ENCODE data around the gene NSMCE4A.
"Not testable (repeated sequence)": the region's sequence is repeated elsewhere in the genome, so short reads cannot be mapped to it uniquely, and the experiment has no call there.

NSMCE4A gene

GRCh38 chr10:121975295-121976086 is 474 bp upstream of the NSMCE4A start:
- Histone ChIP-seq H3K27ac (peak overlapping the region; percentile 91 to 95), H3K4me3 (peak overlapping the region; percentile 85)
- TF ChIP-seq, protein P1, sequence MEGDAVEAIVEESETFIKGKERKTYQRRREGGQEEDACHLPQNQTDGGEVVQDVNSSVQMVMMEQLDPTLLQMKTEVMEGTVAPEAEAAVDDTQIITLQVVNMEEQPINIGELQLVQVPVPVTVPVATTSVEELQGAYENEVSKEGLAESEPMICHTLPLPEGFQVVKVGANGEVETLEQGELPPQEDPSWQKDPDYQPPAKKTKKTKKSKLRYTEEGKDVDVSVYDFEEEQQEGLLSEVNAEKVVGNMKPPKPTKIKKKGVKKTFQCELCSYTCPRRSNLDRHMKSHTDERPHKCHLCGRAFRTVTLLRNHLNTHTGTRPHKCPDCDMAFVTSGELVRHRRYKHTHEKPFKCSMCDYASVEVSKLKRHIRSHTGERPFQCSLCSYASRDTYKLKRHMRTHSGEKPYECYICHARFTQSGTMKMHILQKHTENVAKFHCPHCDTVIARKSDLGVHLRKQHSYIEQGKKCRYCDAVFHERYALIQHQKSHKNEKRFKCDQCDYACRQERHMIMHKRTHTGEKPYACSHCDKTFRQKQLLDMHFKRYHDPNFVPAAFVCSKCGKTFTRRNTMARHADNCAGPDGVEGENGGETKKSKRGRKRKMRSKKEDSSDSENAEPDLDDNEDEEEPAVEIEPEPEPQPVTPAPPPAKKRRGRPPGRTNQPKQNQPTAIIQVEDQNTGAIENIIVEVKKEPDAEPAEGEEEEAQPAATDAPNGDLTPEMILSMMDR (IDR thresholded peaks at IDR 0.05): peak; percentile 57
- DNase-seq (ENCODE audit: low spot score): no peak

- H3K27ac ChIP-seq: peak overlapping the region; percentile 91 to 95
- TF ChIP-seq, protein P1 (IDR thresholded peaks at IDR 0.05): no peak
- no peak for DNase-seq (ENCODE audit: low spot score)
- peak overlapping the region; percentile 85 for H3K4me3 ChIP-seq
Measured at GRCh38 chr10:121974019-121974534, 940 bp downstream of the NSMCE4A start.

DNA sequence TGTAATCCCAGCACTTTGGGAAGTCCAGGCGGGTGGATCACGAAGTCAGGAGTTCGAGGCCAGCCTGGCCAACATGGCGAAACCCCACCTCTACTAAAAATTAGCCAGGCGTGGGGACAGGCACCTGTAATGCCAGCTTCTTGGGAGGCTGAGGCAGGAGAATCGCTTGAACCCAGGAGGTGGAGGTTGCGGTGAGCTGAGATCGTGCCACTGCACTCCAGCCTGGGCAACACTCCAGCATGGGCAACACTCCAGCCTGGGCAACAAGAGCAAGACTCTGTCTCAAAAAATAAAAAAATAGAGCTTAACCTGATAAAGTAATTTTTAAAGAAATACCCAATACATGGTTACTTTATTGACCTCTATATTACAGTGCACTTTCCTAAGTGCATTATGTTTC is 5.9 kb downstream of the NSMCE4A start:
- H3K4me3 ChIP-seq; H3K27ac ChIP-seq; DNase-seq (ENCODE audit: low spot score): not testable (repeated sequence)

DNA sequence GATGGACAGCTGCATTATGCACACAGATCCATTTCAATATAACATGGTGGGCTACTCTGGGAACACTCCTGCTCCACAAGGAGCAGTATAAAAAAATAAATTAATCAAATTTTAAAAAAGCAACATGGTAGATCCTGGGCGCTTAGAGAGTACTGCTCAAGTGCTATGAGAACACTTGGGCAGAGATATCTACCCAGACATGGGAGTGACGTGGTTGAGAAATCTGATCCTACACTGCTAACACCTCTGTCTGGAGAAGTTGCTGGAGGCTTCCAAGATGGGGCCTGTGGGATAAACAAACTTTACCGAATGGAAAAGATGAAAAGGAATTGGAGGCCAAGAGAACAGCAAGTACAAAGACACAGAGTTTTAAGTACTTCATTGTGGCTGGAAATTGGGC is 9.0 kb downstream of the NSMCE4A start:
- TF ChIP-seq, protein P1 (IDR thresholded peaks at IDR 0.05): no peak
- no peak overlapping the region for H3K4me3 ChIP-seq
- DNase-seq (ENCODE audit: low spot score): no peak
- H3K27ac ChIP-seq: no peak overlapping the region

- TF ChIP-seq, protein P1 (IDR thresholded peaks at IDR 0.05): no peak
Measured at GRCh38 chr10:121961456-121961855, 13.6 kb downstream of the NSMCE4A start.

GRCh38 chr10:121959671-121960070 is 15.3 kb downstream of the NSMCE4A start:
- DNase-seq (ENCODE audit: low spot score): no peak
- H3K27ac ChIP-seq: no peak overlapping the region
- no peak overlapping the region for H3K4me3 ChIP-seq
- TF ChIP-seq, protein P1 (IDR thresholded peaks at IDR 0.05): no peak

More at GRCh38 chr10:121961456-121961855, 13.6 kb downstream of the NSMCE4A start:
- no peak overlapping the region for H3K27ac ChIP-seq
- no peak overlapping the region for H3K4me3 ChIP-seq
- no peak for DNase-seq (ENCODE audit: low spot score)

- H3K27ac ChIP-seq: no peak overlapping the region
- no peak overlapping the region for H3K4me3 ChIP-seq
- DNase-seq (ENCODE audit: low spot score): no peak
- TF ChIP-seq, protein P1 (IDR thresholded peaks at IDR 0.05): no peak
Measured at GRCh38 chr10:121956111-121957061, 18.6 kb downstream of the NSMCE4A start.
